ENCODE measurements around the gene C11orf58. TPM values are rescaled to one million over a fixed set of nuclear protein-coding genes. Genes with fewer than 3 reads are reported as not detected.

Gene C11orf58
- total and polyA plus RNA-seq, 5 donors from 2014 or later: 154 to 168 (median 164) TPM

DNA sequence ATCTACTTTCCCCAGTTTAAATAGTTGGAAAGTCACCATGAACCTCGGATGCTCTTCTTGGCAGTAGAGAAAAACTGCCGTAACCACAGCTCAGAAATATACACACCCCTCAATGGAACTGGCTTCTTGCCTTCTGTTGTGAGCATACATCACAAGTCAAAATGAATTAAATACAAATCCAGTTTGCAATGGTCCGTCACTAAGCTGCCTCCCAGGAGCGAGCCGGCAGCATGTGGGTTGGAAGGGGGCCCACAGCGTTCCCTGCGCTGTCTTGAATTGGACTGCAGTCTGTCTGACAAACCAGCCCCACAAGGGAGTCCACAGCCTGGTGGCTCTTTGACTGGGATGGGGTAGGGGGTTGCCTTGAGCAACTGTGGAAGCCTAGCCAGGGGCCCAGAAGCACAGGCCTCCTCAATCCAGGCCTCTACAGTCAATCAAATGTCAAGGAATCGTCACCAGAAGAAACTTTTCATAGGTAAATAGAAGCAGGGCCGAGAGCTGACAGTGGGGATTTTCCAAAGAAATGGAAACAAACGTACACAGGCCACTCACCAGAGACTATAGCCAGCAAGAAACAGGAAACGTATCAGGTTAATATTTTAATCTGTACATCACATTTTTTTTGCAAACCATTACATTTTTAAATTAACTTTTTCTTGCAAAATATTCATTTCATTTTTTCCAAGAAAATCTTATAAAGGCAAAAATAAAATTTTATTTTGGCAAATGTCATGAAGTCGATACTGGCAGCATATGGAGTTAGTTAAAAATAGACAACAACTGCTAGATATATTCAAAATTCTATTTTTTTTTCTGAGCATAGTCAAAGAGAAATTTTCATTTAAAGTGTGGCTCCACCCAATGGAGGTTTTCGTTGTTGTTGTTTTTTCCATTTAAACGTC lies 38.5 kb downstream of the C11orf58 start:
- H3K4me3 Mint-ChIP-seq: no peak overlapping the region
- H3K4me1 Mint-ChIP-seq: no peaks in the 10 kb centered on the region
- no peaks in the 10 kb centered on the region for H3K36me3 ChIP-seq (ENCODE audit: control insufficient read depth, insufficient read depth, low read length)
- no peaks in the 10 kb centered on the region for H3K27me3 Mint-ChIP-seq
- peaks cover 0 to 3% (median 0%) of the 10 kb centered on the region in 7 donors for H3K9me3 Mint-ChIP-seq
- H3K27ac ChIP-seq (ENCODE audit: insufficient read depth, low read length, poor library complexity, severe bottlenecking): no peak overlapping the region
- DNase-seq (no peak), ATAC-seq (ENCODE audit: low read depth in 2 of 2) (no peak)
- no peak overlapping the region for H3K27ac Mint-ChIP-seq
- H3K27me3 ChIP-seq (ENCODE audit: control insufficient read depth, insufficient read depth, low read length): no peaks in the 10 kb centered on the region
- no peaks in the 10 kb centered on the region for H3K9me3 ChIP-seq (ENCODE audit: control insufficient read depth in 2 of 2, low read length in 2 of 2)
- H3K36me3 Mint-ChIP-seq: no peaks in the 10 kb centered on the region
- H3K4me3 ChIP-seq (ENCODE audit: low read depth, low read length): no peak overlapping the region
- no peaks in the 10 kb centered on the region for H3K4me1 ChIP-seq (ENCODE audit: control insufficient read depth, insufficient read depth, low read length, poor library complexity, severe bottlenecking)

DNA sequence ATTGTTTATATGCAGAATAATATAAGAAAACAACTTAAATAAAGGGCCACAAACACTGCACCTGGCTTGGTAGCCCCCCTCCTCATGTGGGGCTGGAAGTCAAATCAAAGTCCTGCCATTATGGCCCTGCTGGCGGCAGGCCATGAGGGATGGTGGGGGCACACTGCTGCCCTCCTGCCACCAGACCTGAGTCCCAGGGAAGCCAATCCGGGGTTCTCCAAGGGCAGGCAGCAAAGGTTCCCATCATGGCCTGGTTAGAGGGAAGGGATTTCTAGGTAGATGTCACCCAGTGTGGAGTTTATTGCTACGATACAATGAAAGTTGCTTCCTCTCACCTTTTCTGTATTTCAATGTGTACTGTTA lies 39.1 kb downstream of the C11orf58 start:
- Mint-ChIP-seq H3K9me3 (peaks cover 0 to 3% (median 0%) of the 10 kb centered on the region in 7 donors), H3K27ac (no peak overlapping the region), H3K27me3 (no peaks in the 10 kb centered on the region), H3K4me1 (no peaks in the 10 kb centered on the region), H3K36me3 (no peaks in the 10 kb centered on the region), H3K4me3 (no peak overlapping the region)
- ATAC-seq (ENCODE audit: low read depth in 2 of 2): no peak
- H3K4me3 ChIP-seq (ENCODE audit: low read depth, low read length): no peak overlapping the region
- no peaks in the 10 kb centered on the region for H3K9me3 ChIP-seq (ENCODE audit: control insufficient read depth in 2 of 2, low read length in 2 of 2)
- no peaks in the 10 kb centered on the region for H3K4me1 ChIP-seq (ENCODE audit: control insufficient read depth, insufficient read depth, low read length, poor library complexity, severe bottlenecking)
- no peaks in the 10 kb centered on the region for H3K36me3 ChIP-seq (ENCODE audit: control insufficient read depth, insufficient read depth, low read length)
- H3K27me3 ChIP-seq (ENCODE audit: control insufficient read depth, insufficient read depth, low read length): no peaks in the 10 kb centered on the region
- H3K27ac ChIP-seq (ENCODE audit: insufficient read depth, low read length, poor library complexity, severe bottlenecking): no peak overlapping the region
- no peak for DNase-seq

DNA sequence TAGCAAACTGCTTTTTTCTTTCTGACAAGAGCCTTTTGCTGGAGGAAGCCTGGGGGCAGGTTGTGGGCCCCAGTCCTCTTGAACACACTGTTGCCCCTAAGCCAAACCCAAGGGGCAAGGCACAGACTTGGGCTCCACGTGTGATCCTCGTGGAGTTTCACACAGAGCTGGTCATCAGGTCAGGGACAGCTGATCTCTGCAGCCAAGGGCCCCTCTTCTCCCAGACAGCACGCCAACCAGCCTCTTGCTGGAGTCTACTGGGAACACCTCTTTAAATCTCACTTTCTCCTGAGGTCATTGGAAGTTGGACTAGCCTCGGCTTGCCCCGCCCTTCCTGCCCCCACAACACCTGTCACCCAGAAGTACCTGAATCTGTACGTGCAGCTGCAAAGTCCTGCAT lies 39.8 kb downstream of the C11orf58 start:
- no peak overlapping the region for H3K4me3 Mint-ChIP-seq
- H3K27me3 ChIP-seq (ENCODE audit: control insufficient read depth, insufficient read depth, low read length): no peaks in the 10 kb centered on the region
- H3K27ac Mint-ChIP-seq: no peak overlapping the region
- no peak overlapping the region for H3K4me3 ChIP-seq (ENCODE audit: low read depth, low read length)
- no peaks in the 10 kb centered on the region for H3K4me1 Mint-ChIP-seq
- H3K36me3 Mint-ChIP-seq: no peaks in the 10 kb centered on the region
- H3K4me1 ChIP-seq (ENCODE audit: control insufficient read depth, insufficient read depth, low read length, poor library complexity, severe bottlenecking): no peaks in the 10 kb centered on the region
- H3K9me3 Mint-ChIP-seq: peaks cover 0 to 3% (median 0%) of the 10 kb centered on the region in 7 donors
- H3K27me3 Mint-ChIP-seq: no peaks in the 10 kb centered on the region
- no peak for ATAC-seq (ENCODE audit: low read depth in 2 of 2)
- H3K36me3 ChIP-seq (ENCODE audit: control insufficient read depth, insufficient read depth, low read length): no peaks in the 10 kb centered on the region
- H3K9me3 ChIP-seq (ENCODE audit: control insufficient read depth in 2 of 2, low read length in 2 of 2): no peaks in the 10 kb centered on the region
- no peak overlapping the region for H3K27ac ChIP-seq (ENCODE audit: insufficient read depth, low read length, poor library complexity, severe bottlenecking)
- no peak for DNase-seq

DNA sequence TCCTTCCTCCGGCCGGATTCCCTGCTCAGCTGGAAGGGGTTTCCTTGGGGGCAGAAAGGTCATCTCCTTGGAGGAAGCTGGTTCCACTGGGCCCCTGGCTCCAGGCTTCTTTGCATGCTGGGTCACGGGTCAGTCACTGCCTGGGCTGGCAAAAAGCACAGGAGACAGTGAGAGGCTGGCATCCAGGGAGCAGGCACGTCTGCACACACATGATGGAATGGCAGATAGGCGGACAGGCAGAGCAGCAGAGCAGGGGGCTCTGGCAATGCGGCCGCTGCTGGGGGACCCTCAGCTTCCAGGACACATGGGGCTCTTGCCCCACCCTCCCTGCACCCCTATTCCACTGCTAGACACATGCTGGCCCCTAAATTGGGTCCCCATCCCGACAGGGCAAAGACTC lies 40.4 kb downstream of the C11orf58 start:
- H3K27me3 Mint-ChIP-seq: no peaks in the 10 kb centered on the region
- no peaks in the 10 kb centered on the region for H3K4me1 Mint-ChIP-seq
- no peak overlapping the region for H3K4me3 ChIP-seq (ENCODE audit: low read depth, low read length)
- no peak overlapping the region for H3K27ac ChIP-seq (ENCODE audit: insufficient read depth, low read length, poor library complexity, severe bottlenecking)
- H3K27me3 ChIP-seq (ENCODE audit: control insufficient read depth, insufficient read depth, low read length): no peaks in the 10 kb centered on the region
- H3K36me3 ChIP-seq (ENCODE audit: control insufficient read depth, insufficient read depth, low read length): no peaks in the 10 kb centered on the region
- no peaks in the 10 kb centered on the region for H3K36me3 Mint-ChIP-seq
- no peak for DNase-seq
- no peaks in the 10 kb centered on the region for H3K9me3 ChIP-seq (ENCODE audit: control insufficient read depth in 2 of 2, low read length in 2 of 2)
- no peak for ATAC-seq (ENCODE audit: low read depth in 2 of 2)
- H3K9me3 Mint-ChIP-seq: peaks cover 0 to 3% (median 0%) of the 10 kb centered on the region in 7 donors
- H3K4me3 Mint-ChIP-seq: no peak overlapping the region
- no peak overlapping the region for H3K27ac Mint-ChIP-seq
- H3K4me1 ChIP-seq (ENCODE audit: control insufficient read depth, insufficient read depth, low read length, poor library complexity, severe bottlenecking): no peaks in the 10 kb centered on the region

DNA sequence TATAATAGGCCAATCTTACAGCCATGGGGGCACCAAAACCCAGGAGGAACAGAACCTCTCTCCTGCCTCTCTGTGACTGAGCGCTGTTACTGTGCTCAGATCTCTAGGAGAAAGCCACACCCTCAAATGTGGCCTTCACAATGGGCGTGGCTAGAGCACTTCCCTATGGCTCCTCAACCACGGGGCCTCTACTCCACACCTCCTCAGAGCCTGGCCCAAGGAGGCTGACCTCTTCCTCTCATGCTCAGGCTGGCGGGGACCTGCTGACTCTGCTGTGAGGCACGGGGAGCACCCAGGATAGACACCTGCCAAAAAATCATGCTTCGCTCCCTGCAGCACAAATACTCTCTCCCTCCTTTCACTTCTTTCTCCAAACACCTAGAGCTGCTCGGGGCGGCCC lies 41.0 kb downstream of the C11orf58 start:
- H3K36me3 Mint-ChIP-seq: no peaks in the 10 kb centered on the region
- Histone ChIP-seq H3K9me3 (ENCODE audit: control insufficient read depth in 2 of 2, low read length in 2 of 2) (no peaks in the 10 kb centered on the region), H3K27ac (ENCODE audit: insufficient read depth, low read length, poor library complexity, severe bottlenecking) (no peak overlapping the region), H3K4me1 (ENCODE audit: control insufficient read depth, insufficient read depth, low read length, poor library complexity, severe bottlenecking) (no peaks in the 10 kb centered on the region), H3K36me3 (ENCODE audit: control insufficient read depth, insufficient read depth, low read length) (no peaks in the 10 kb centered on the region), H3K4me3 (ENCODE audit: low read depth, low read length) (no peak overlapping the region), H3K27me3 (ENCODE audit: control insufficient read depth, insufficient read depth, low read length) (no peaks in the 10 kb centered on the region)
- H3K27ac Mint-ChIP-seq: no peak overlapping the region
- peaks cover 0 to 3% (median 0%) of the 10 kb centered on the region in 7 donors for H3K9me3 Mint-ChIP-seq
- DNase-seq: no peak
- no peaks in the 10 kb centered on the region for H3K27me3 Mint-ChIP-seq
- ATAC-seq (ENCODE audit: low read depth in 2 of 2): no peak
- H3K4me3 Mint-ChIP-seq: no peak overlapping the region
- no peaks in the 10 kb centered on the region for H3K4me1 Mint-ChIP-seq

DNA sequence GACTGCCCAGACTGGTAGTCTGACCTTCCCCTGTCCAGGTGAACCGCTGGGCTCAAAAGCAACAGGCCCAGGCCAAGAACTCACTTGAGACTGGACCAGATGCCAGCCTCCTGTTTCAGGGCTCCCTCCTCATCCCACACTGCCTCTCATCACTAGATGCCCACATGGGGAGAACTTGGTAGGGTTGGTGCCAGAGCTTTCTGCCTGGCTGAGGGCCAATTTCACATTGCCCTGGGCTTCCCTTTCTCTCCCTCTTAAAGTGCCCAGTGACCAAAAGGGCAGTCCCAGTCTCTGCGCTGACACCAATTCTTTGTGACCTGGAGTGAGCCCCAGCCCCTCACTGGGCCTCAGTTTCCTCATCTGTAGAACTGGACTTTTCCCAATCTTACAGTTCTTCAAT lies 41.7 kb downstream of the C11orf58 start:
- Mint-ChIP-seq H3K27ac (no peak overlapping the region), H3K27me3 (no peaks in the 10 kb centered on the region), H3K9me3 (peaks cover 0 to 3% (median 0%) of the 10 kb centered on the region in 7 donors), H3K4me3 (no peak overlapping the region), H3K36me3 (no peaks in the 10 kb centered on the region), H3K4me1 (no peaks in the 10 kb centered on the region)
- Histone ChIP-seq H3K27me3 (ENCODE audit: control insufficient read depth, insufficient read depth, low read length) (no peaks in the 10 kb centered on the region), H3K4me3 (ENCODE audit: low read depth, low read length) (no peak overlapping the region), H3K36me3 (ENCODE audit: control insufficient read depth, insufficient read depth, low read length) (no peaks in the 10 kb centered on the region), H3K27ac (ENCODE audit: insufficient read depth, low read length, poor library complexity, severe bottlenecking) (no peak overlapping the region), H3K4me1 (ENCODE audit: control insufficient read depth, insufficient read depth, low read length, poor library complexity, severe bottlenecking) (no peaks in the 10 kb centered on the region), H3K9me3 (ENCODE audit: control insufficient read depth in 2 of 2, low read length in 2 of 2) (no peaks in the 10 kb centered on the region)
- ATAC-seq (ENCODE audit: low read depth in 2 of 2) (no peak), DNase-seq (no peak)

DNA sequence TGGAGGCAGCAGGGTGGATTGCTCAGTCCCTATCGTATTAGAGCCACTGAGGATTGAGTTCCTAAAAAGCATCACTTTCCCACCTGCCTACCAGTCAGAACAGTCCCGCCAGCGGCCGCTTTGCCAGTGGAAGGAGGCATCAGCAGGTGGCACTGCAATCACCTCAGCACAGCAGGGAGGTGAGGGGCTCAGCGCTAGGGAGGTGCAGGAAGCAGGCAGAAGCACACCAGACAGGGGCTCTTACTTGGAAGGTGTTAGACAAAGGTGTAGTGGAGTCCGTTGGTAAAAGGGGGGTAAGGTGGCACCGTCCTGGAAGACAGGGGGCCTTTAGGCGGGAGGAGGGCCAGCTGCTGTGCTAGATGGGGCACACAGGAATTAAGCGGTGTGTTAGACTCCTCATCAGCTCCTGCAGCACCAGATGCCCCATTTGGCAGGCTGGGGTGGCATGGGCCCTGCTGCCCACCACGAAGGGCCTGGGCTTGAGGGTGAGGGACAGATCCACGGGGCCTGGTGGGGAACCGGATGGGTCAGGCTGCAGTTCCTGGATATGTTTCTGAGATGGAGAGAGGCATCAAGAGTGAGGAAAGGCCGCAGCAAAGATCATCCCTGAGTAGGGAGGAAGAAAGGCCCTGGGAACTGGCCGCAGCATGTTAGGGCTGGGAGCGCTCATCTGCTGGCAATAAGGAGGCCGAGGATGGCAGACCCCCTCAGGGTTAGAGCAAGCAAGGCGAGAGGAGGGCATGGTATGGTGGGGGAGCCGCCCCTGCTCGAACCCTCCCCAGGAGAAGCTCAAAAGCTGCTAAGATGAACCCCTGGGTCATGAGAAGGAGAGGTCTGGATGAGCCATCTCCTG lies 42.5 kb downstream of the C11orf58 start:
- H3K27me3 ChIP-seq (ENCODE audit: control insufficient read depth, insufficient read depth, low read length): no peaks in the 10 kb centered on the region
- no peak overlapping the region for H3K27ac Mint-ChIP-seq
- no peak for DNase-seq
- no peaks in the 10 kb centered on the region for H3K36me3 Mint-ChIP-seq
- H3K9me3 ChIP-seq (ENCODE audit: control insufficient read depth in 2 of 2, low read length in 2 of 2): no peaks in the 10 kb centered on the region
- H3K4me1 Mint-ChIP-seq: no peaks in the 10 kb centered on the region
- no peaks in the 10 kb centered on the region for H3K27me3 Mint-ChIP-seq
- peaks cover 0 to 3% (median 0%) of the 10 kb centered on the region in 7 donors for H3K9me3 Mint-ChIP-seq
- no peak overlapping the region for H3K4me3 Mint-ChIP-seq
- no peak for ATAC-seq (ENCODE audit: low read depth in 2 of 2)
- no peaks in the 10 kb centered on the region for H3K36me3 ChIP-seq (ENCODE audit: control insufficient read depth, insufficient read depth, low read length)
- no peak overlapping the region for H3K4me3 ChIP-seq (ENCODE audit: low read depth, low read length)
- no peak overlapping the region for H3K27ac ChIP-seq (ENCODE audit: insufficient read depth, low read length, poor library complexity, severe bottlenecking)
- no peaks in the 10 kb centered on the region for H3K4me1 ChIP-seq (ENCODE audit: control insufficient read depth, insufficient read depth, low read length, poor library complexity, severe bottlenecking)
